Nephron (organoid): ENCODE results near the gene ZNF761.
"Not testable (repeated sequence)": the region's sequence is repeated elsewhere in the genome, so short reads cannot be mapped to it uniquely, and the experiment has no call there.

ENCODE experiments used
- H3K27ac Mint-ChIP-seq, 3 experiments: 2 replicates each; pipeline ENCODE4 v1.8.0; 2020; ENCODE audit warnings: mixed read lengths in 3 of 3, mild to moderate bottlenecking in 2 of 3, moderate library complexity in 1 of 3
- H3K27me3 Mint-ChIP-seq: 2 replicates; pipeline ENCODE4 v1.8.0; 2021; ENCODE audit warnings: low read depth, mild to moderate bottlenecking, moderate library complexity, mixed read lengths
- H3K36me3 Mint-ChIP-seq: 2 replicates; pipeline ENCODE4 v1.8.0; 2020; ENCODE audit warnings: low read depth, mixed read lengths
- H3K4me1 Mint-ChIP-seq: 2 replicates; pipeline ENCODE4 v1.8.0; 2020; ENCODE audit warnings: mixed read lengths
- H3K4me3 Mint-ChIP-seq, 3 experiments: 2 replicates each; pipeline ENCODE4 v1.8.0; 2020; ENCODE audit warnings: mild to moderate bottlenecking in 3 of 3, mixed read lengths in 3 of 3, moderate library complexity in 2 of 3
- H3K9me3 Mint-ChIP-seq: 2 replicates; pipeline ENCODE4 v1.8.0; 2020; ENCODE audit warnings: mixed read lengths
- CTCF ChIP-seq, 3 experiments: fragments of 200-600 bp; sonication (generic); IDR thresholded peaks; one replicate each; pipeline ENCODE4 v1.5.0; 2021; ENCODE audit warnings: antibody characterized with exemption in 3 of 3; ENCODE audit not compliant: unreplicated experiment in 3 of 3

ZNF761 gene

DNA sequence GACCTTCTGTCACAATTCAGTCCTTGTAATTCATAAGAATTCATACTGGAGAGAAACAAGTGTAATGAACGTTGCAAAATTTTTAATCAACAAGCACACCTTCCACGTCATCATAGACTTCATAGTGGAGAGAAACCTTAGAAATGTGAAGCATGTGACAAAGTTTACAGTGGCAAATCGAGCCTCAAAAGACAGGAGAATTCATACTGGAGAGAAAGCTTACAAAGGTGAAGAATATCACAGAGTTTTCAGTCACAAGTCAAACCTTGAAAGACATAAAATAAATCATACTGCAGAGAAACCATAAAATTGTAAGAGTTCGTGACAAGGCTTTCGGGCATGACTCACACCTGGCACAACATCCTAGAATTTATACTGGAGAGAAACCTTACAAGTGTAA is 60.4 kb downstream of the ZNF761 start:
- Mint-ChIP-seq H3K27ac (no peak overlapping the region), H3K27me3 (no peaks in the 10 kb centered on the region), H3K9me3 (peaks cover 51% of the 10 kb centered on the region), H3K36me3 (peaks cover 87% of the 10 kb centered on the region), H3K4me3 (no peak overlapping the region), H3K4me1 (no peaks in the 10 kb centered on the region)
- no peak for TF ChIP-seq CTCF (IDR thresholded peaks at IDR 0.05; ENCODE audit: unreplicated experiment in 3 of 3)

GRCh38 chr19:53497311-53498023 is 65.7 kb downstream of the ZNF761 start:
- Mint-ChIP-seq H3K36me3 (peaks cover 39% of the 10 kb centered on the region), H3K9me3 (peaks cover 19% of the 10 kb centered on the region), H3K27ac (peak overlapping the region in 2 of 3 experiments; percentile 36 to 81)
- not testable (repeated sequence) for H3K4me3 Mint-ChIP-seq, H3K4me1 Mint-ChIP-seq, H3K27me3 Mint-ChIP-seq

DNA sequence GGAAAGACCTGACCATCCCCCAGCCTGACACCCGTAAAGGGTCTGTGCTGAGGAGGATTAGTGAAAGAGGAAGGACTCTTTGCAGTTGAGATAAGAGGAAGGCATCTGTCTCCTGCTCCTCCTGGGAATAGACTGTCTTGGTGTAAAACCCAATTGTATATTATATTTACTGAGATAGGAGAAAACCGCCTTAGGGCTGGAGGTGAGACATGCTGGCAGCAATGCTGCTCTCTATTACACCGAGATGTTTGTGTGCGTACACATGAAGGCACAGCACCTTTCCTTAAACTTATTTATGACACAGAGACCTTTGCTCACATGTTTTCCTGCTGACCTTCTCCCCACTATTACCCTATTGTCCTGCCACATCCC is 66.2 kb downstream of the ZNF761 start:
- not testable (repeated sequence) for H3K27me3 Mint-ChIP-seq, H3K4me1 Mint-ChIP-seq, H3K4me3 Mint-ChIP-seq
- H3K9me3 Mint-ChIP-seq = peaks cover 13% of the 10 kb centered on the region
- H3K27ac Mint-ChIP-seq = peak overlapping the region in 1 of 3 experiments; percentile 81
- peaks cover 33% of the 10 kb centered on the region for H3K36me3 Mint-ChIP-seq

- not testable (repeated sequence) for H3K27ac Mint-ChIP-seq, H3K27me3 Mint-ChIP-seq, H3K4me3 Mint-ChIP-seq, H3K9me3 Mint-ChIP-seq, H3K36me3 Mint-ChIP-seq
- peaks cover 21% of the 10 kb centered on the region for H3K4me1 Mint-ChIP-seq
These were observed 71.4 kb downstream of the ZNF761 start for GRCh38 chr19:53503151-53503550.

GRCh38 chr19:53503671-53504364 is 72.0 kb downstream of the ZNF761 start:
- TF ChIP-seq CTCF (IDR thresholded peaks at IDR 0.05; ENCODE audit: unreplicated experiment in 3 of 3) = peak; percentile 7 to 21 (median 16)
- H3K27ac Mint-ChIP-seq = peak overlapping the region in 2 of 3 experiments; percentile 81 to 93

DNA sequence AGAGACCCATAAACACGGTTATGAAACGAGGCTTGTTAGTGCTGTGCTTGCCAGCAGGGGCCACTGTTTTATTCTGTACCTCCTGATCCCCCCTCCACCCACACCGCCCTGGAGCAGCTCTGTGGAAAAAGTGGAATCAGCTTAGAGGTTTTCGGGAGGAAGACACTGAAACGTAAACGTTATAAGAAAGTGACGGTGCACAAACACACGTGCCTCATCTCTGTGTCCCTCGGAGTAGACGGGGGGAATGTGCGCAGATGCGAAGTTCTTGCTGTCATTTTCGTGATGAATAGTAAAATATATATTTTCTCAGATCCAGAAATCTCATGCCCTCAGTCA is 72.5 kb downstream of the ZNF761 start:
- TF ChIP-seq CTCF (IDR thresholded peaks at IDR 0.05; ENCODE audit: unreplicated experiment in 3 of 3) = peak in 1 of 3 experiments; percentile 14
- not testable (repeated sequence) for H3K9me3 Mint-ChIP-seq, H3K36me3 Mint-ChIP-seq, H3K27me3 Mint-ChIP-seq
- H3K27ac Mint-ChIP-seq = peak overlapping the region; percentile 81 to 93 (median 85)
- H3K4me3 Mint-ChIP-seq = peak overlapping the region; percentile 57 to 82 (median 78)
- peaks cover 26% of the 10 kb centered on the region for H3K4me1 Mint-ChIP-seq

More at GRCh38 chr19:53503671-53504364, 72.0 kb downstream of the ZNF761 start:
- H3K9me3 Mint-ChIP-seq, H3K36me3 Mint-ChIP-seq, H3K27me3 Mint-ChIP-seq: not testable (repeated sequence)
- H3K4me3 Mint-ChIP-seq = peak overlapping the region in 2 of 3 experiments; percentile 78 to 82
- H3K4me1 Mint-ChIP-seq = peaks cover 26% of the 10 kb centered on the region

DNA sequence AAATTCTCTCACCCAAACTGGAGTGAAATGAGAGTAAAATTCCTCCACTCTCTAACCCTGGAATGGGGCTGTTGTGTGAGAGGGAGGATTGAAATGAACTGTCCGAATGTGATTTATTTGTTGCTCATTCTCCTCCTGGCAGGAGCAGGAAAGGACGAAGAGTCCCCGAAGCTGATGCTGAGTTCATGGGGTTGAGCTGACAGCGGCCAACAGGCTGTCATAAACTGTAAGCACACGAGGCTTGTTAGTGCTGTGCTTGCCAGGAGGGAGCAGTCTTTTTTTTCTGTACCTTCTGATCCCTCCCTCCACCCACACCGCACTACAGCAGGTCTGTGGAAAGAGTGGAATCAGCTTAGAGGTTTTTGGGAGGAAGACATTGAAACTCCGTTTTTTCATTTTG is 73.1 kb downstream of the ZNF761 start:
- Mint-ChIP-seq H3K27ac (peak overlapping the region; percentile 81 to 93 (median 85)), H3K36me3 (no peaks in the 10 kb centered on the region), H3K4me1 (peaks cover 26% of the 10 kb centered on the region), H3K27me3 (no peaks in the 10 kb centered on the region), H3K4me3 (peak overlapping the region; percentile 57 to 82 (median 78)), H3K9me3 (no peaks in the 10 kb centered on the region)
- TF ChIP-seq CTCF (IDR thresholded peaks at IDR 0.05; ENCODE audit: unreplicated experiment in 3 of 3) = no peak
